ENCODE results near the gene FAM227A.

Gene FAM227A
- 0 to 1.8 (median 0.56) reads per million in 9 experiments for total RNA-seq

DNA sequence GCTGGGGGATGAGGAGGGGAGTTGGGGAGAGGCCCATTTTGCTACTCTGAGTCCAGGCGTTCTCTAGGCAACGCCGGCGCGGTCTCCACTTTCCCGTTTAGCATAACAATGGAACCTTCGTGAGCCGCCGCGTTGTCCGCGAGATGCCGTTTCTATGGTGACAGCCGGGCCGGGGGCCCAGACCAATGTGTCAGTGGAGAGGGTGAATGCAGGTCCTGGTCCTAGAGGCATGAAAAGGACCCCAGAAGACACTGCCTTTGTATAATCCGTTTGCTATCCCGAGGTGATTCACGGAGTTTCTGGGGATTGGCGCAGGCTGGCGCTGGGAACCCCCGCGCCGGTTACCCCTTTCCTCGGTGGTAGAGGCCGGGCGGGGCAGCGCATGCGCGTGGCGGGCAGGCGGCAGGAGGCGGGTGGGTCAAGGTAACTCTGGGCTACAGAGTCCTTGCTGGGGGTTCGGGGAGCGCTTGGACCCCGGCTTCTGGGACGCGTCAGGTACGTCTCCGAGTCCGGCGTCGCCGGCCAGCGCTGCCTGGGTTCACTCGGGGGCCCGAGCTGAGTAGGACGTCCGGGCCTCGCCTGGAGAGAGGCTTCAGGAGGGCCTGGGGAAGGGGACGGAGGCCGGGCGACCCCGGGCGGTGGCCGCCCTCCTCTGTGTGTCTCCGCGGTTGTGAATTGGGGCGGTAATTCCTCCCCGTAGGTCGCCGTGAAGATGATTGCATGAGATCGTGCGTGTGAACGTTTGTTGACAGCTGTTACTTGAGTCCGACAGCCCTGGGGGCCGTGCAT lies at the start of gene FAM227A, which contains the start of gene CBY1:
Gene FAM227A (minus strand): TSS at position 137 of the 789 bp plus-strand sequence. CDS start 6,224 bp downstream, outside the sequence.
Gene CBY1 (plus strand): TSS at position 383 of the 789 bp plus-strand sequence. CDS start 11,417 bp downstream, outside the sequence.
- peak; percentile 82 for ATAC-seq (replicated peaks)

DNA sequence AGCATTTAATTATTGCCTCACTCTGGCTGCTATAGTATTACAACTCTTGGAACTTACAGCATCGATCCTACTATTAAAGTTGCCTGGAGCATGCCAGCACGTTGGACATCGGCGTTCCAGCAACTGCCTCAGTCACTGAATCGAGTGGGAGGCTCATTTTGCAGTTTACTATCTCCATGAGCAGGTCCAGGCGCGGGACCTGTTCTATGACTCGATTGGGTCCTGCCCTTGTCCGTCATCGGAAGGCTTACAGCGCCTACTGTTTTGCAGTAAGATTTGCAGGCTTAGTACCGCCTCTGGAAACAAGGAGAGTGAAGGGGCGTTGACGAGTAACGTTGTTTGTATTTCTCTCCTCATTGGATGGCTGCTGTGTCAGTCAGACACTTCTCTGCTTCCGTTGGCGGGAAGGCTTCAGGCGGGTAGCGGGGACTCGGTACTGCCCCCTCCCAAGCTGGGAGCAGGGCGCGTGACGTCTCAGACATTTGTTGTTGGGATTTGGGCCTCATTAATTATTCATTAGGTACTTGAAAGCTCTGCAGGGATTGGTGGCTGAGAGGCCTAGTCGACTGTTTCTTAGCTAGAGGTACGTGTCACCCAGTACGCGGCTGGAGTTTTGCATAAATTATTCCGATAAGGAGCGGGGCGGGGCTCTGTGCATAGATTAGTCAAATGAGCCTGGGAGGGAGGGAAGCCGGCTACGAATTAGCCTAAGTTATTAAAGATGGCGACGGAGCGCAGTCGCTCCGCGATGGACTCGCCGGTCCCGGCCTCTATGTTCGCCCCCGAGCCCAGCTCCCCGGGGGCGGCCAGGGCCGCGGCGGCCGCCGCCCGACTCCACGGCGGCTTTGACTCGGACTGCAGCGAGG lies 49.3 kb upstream of the FAM227A start, which contains the start of gene GTPBP1:
Gene GTPBP1 (plus strand): TSS at position 710 of the 866 bp plus-strand sequence. CDS start 12 bp downstream, at position 722.
- Mint-ChIP-seq H3K4me1 (ENCODE audit: low read depth in 2 of 2) (peaks cover 36 to 39% of the 10 kb centered on the region in 2 donors), H3K27ac (peak within 1 kb of the TSS; percentile 87 to 91), H3K9me3 (no peaks in the 10 kb centered on the region)

More for the DNA sequence above, at the start of gene FAM227A, which contains the start of gene CBY1:
- peak within 1 kb of the TSS; percentile 93 to 95 for H3K4me3 Mint-ChIP-seq
- peak within 1 kb of the TSS; percentile 99 for H3K27ac Mint-ChIP-seq
- H3K27me3 Mint-ChIP-seq, result no peaks in the 10 kb centered on the region
- H3K4me1 Mint-ChIP-seq (ENCODE audit: low read depth in 2 of 2), result peaks cover 6 to 11% of the 10 kb centered on the region in 2 donors
- peaks cover 14% of the 10 kb centered on the region for H3K36me3 Mint-ChIP-seq (ENCODE audit: insufficient read depth)
- peak; percentile 82 to 88 (median 82) for DNase-seq
- H3K9me3 Mint-ChIP-seq, result no peaks in the 10 kb centered on the region

DNA sequence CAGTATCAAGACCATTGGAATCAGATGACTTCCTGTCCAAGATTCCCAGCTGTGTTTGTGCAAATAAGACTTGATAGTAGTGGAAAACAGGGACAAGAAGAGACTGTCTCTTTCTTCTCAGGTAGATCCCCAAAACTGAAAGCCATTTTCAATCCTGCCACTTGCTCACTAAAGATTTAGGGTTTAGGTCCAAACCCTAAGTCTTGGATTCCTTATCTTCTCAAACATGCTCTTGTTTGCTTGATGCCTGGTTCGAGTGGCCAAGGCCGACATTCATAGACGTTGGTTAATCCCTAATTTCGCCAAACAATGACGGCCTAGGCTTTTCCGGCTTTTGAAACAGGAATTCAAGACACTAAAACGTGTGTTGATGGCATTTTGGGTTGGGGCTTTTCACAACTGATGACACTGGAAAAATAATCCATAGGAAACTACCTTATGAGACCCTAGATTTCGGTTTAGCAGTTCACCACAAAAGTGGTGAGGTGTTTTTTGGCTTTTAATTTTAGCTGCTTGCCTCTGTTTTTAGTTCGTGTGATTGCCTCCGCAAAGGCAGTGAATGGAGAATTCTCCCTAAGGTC lies 48.6 kb upstream of the FAM227A start:
- H3K4me1 Mint-ChIP-seq (ENCODE audit: low read depth in 2 of 2), result peaks cover 40 to 41% of the 10 kb centered on the region in 2 donors
- no peak for DNase-seq
- no peaks in the 10 kb centered on the region for H3K27me3 Mint-ChIP-seq
- H3K27ac Mint-ChIP-seq, result peak overlapping the region; percentile 87 to 91
- no peak for ATAC-seq (replicated peaks)
- no peaks in the 10 kb centered on the region for H3K9me3 Mint-ChIP-seq
- H3K36me3 Mint-ChIP-seq (ENCODE audit: insufficient read depth), result peaks cover 45% of the 10 kb centered on the region
- peak overlapping the region; percentile 87 to 93 for H3K4me3 Mint-ChIP-seq

More for the DNA sequence above, 49.3 kb upstream of the FAM227A start, which contains the start of gene GTPBP1:
- H3K36me3 Mint-ChIP-seq (ENCODE audit: insufficient read depth), result peaks cover 39% of the 10 kb centered on the region
- DNase-seq (peak; percentile 95 to 98 (median 96)), ATAC-seq (replicated peaks) (peak; percentile 71)
- peak within 1 kb of the TSS; percentile 87 to 93 for H3K4me3 Mint-ChIP-seq
- no peaks in the 10 kb centered on the region for H3K27me3 Mint-ChIP-seq

DNA sequence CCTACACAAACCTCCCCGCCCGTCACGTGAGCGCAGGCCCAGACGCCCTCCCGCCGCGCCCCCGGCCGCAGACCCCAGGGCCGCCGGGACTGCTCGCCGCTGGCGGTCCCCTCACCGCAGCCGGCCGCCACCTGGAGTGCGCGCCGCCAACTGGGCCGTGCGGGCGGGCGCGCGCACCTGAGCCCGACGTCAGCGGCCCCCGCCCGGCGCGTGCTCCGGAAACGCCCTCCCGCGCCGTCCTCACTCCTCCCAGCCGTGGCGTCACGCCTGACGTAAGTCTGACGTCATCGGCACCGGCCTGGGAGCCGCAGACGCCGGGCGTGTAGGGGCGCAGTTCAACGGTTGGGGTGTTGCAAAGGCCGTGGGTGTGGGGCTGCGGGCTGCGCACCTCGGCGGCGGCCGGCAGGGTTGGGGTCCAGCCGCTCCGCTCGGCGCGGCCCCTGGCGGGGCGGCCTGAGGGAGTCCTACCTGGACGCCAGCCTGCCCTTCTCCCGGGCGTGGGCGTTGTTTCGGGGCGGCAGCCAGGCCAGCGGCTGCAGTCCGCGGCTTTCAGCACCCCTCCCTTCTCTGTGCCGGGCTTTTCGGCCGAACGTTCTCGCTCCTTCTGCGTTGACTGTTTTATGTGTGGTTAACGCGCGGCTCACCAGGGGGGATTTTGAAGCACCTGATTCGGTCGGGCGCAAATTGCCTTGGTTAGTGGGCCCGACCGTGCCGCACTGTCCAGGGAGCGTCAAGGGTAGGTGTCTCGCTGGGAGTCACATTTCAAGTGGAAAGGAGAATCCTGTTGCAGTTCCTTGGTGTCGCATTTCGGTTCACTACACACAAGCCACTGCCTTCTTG lies 44.8 kb upstream of the FAM227A start, which contains the start of gene JOSD1:
Gene JOSD1 (minus strand): TSS at position 155 of the 840 bp plus-strand sequence. CDS start 956 bp downstream, outside the sequence.
- peak; percentile 99 to 100 (median 99) for DNase-seq
- Mint-ChIP-seq H3K4me3 (peak within 1 kb of the TSS; percentile 79 to 90), H3K27ac (peak within 1 kb of the TSS; percentile 95 to 98), H3K4me1 (ENCODE audit: low read depth in 2 of 2) (peaks cover 41 to 47% of the 10 kb centered on the region in 2 donors), H3K27me3 (no peaks in the 10 kb centered on the region), H3K36me3 (ENCODE audit: insufficient read depth) (peaks cover 48% of the 10 kb centered on the region), H3K9me3 (no peaks in the 10 kb centered on the region)
- ATAC-seq (replicated peaks), result peak; percentile 54

DNA sequence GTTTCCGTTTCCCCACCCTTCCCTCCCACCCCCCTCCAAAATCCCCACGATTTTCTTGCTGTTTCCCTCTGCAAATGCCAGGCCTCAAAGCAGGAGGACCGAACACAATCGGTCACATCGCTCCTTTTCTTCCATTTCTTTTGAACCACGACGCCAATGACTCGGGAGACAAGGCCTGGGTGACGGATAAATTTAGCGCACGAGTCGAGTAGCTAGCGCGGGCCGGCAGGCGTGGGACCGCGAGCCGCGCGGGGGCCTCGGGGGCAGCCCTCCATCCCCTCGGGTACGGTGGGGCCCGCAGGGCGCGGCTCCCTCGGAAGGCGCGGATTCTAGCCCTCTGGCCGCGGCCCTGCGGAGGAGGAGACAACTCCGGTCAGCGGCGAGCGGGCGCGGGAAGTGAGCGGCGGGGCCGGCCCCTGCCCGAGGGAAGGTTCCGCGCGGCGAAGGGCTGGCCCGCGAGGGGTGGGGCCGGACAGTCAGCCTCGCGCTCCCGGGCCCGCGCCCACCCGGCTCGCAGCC lies 44.1 kb upstream of the FAM227A start:
- Mint-ChIP-seq H3K27me3 (no peaks in the 10 kb centered on the region), H3K36me3 (ENCODE audit: insufficient read depth) (peaks cover 43% of the 10 kb centered on the region), H3K4me1 (ENCODE audit: low read depth in 2 of 2) (peaks cover 41 to 48% of the 10 kb centered on the region in 2 donors), H3K9me3 (no peaks in the 10 kb centered on the region), H3K27ac (peak overlapping the region; percentile 95 to 98), H3K4me3 (peak overlapping the region; percentile 79 to 90)
- DNase-seq (no peak), ATAC-seq (replicated peaks) (no peak)

DNA sequence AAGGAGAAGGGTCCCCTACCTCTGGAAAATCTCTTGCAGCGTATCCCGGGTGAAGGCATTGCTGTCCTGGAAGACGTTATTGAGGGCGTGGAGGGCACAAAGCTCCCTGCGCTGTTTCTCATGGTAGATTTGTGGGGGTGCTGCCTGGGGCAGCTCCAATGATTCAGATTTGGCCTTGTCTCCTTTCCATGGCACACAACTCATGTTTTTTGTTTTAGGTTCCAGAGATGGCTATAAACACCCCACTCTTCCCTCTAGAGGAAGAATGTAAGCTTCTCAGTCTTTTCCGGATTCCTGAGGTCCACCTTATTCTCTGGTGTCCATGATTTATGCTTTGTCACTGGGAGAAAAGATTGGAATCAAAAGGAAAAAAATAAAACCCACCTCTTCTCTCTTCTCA lies 43.6 kb upstream of the FAM227A start:
- peaks cover 38 to 50% of the 10 kb centered on the region in 2 donors for H3K4me1 Mint-ChIP-seq (ENCODE audit: low read depth in 2 of 2)
- no peak for DNase-seq
- H3K27ac Mint-ChIP-seq, result peak overlapping the region; percentile 95 to 98
- peak overlapping the region; percentile 79 to 90 for H3K4me3 Mint-ChIP-seq
- H3K36me3 Mint-ChIP-seq (ENCODE audit: insufficient read depth), result peaks cover 40% of the 10 kb centered on the region
- no peak for ATAC-seq (replicated peaks)
- no peaks in the 10 kb centered on the region for H3K27me3 Mint-ChIP-seq
- H3K9me3 Mint-ChIP-seq, result no peaks in the 10 kb centered on the region

DNA sequence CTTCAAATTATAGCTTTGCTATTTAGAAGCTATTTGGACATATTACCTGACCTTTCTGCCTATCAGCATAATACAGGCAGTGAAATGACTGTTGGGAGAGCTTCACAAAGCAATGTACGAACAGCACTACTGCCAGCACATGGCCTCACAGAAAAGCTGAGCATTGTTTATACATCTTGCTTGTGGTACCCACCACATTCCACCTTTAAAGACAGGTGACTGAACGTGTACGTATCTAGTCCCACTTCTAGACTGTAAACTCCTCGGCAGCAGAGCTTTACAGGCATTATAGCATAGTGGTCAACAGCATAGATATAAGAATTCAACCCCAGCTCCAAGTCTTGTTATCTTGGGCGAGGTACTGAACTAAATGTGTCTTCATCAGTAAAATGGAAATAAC lies 43.0 kb upstream of the FAM227A start:
- H3K36me3 Mint-ChIP-seq (ENCODE audit: insufficient read depth), result peaks cover 46% of the 10 kb centered on the region
- ATAC-seq (replicated peaks) (no peak), DNase-seq (no peak)
- no peaks in the 10 kb centered on the region for H3K9me3 Mint-ChIP-seq
- H3K4me1 Mint-ChIP-seq (ENCODE audit: low read depth in 2 of 2), result peaks cover 40 to 53% of the 10 kb centered on the region in 2 donors
- H3K4me3 Mint-ChIP-seq, result peak overlapping the region; percentile 79 to 90
- H3K27ac Mint-ChIP-seq, result peak overlapping the region; percentile 95 to 98
- no peaks in the 10 kb centered on the region for H3K27me3 Mint-ChIP-seq

DNA sequence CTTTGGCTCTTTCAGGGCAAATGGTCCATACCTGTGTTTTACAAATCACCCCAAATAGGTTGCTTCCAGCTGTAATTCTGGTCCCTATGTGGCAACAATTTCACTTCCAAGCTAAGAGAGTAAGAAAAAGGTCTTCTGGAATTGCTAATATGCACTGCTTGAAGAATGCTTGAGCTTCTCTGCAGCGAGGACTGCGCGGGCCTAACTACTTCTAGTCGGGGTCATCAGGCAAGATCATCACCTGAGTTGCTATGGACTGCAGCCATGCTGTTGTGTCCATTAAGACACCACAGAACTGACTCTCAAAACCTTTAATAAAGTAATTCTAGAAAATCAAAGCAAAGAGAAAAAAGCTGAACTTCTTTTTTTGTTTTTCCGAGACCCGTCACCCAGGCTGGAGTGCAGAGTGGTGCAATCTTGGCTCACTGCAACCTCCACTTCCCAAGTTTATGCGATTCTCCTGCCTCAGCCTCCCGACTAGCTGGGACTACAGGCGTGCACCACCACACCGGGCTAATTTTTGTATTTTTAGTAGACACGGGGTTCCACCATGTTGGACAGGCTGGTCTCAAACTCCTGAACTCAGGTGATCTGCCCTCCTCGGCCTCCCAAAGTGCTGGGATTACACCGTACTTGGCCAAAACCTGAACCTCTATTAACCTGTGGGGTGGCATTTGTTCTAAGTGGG lies 42.4 kb upstream of the FAM227A start:
- H3K27me3 Mint-ChIP-seq, result no peaks in the 10 kb centered on the region
- peaks cover 42 to 59% of the 10 kb centered on the region in 2 donors for H3K4me1 Mint-ChIP-seq (ENCODE audit: low read depth in 2 of 2)
- DNase-seq, result no peak
- no peaks in the 10 kb centered on the region for H3K9me3 Mint-ChIP-seq
- peak overlapping the region; percentile 79 to 90 for H3K4me3 Mint-ChIP-seq
- peak overlapping the region; percentile 95 to 98 for H3K27ac Mint-ChIP-seq
- no peak for ATAC-seq (replicated peaks)
- peaks cover 48% of the 10 kb centered on the region for H3K36me3 Mint-ChIP-seq (ENCODE audit: insufficient read depth)

DNA sequence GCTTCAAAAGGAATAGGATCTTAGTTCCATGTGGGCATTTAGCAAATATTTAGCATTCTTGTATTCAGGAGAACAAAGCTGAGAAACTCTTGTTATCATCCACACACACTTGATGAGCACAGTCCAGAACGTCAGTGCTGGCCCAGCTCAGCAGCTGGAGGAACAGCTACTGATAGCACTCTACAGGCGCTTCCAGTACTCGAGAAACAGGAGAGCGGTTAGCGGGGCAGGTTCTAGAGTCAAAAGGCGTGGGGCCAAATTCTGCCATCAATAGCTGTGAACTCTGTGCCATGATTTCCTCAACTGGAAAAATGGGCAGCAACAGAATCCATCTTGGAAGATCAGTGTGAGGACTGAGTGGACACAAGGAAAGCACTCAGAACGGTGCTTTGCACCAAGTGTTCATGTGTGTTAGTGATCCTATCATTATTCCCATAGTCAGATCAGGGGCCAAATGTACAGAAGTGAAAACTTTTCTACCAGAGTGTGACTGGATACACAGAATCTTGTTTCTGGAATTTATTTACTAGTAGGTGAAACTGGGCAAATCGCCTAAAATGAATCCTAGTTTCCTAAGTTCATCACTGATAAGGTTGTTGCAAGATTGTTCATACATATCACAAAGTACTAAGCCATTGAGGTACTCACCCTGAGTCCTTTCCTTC lies 41.4 kb upstream of the FAM227A start:
- no peak for DNase-seq
- no peak for ATAC-seq (replicated peaks)
- Mint-ChIP-seq H3K4me1 (ENCODE audit: low read depth in 2 of 2) (peaks cover 46 to 67% of the 10 kb centered on the region in 2 donors), H3K9me3 (no peaks in the 10 kb centered on the region), H3K27me3 (no peaks in the 10 kb centered on the region), H3K4me3 (peak overlapping the region in 1 of 2 donors; percentile 79), H3K27ac (peak overlapping the region in 1 of 2 donors; percentile 68), H3K36me3 (ENCODE audit: insufficient read depth) (peaks cover 52% of the 10 kb centered on the region)

DNA sequence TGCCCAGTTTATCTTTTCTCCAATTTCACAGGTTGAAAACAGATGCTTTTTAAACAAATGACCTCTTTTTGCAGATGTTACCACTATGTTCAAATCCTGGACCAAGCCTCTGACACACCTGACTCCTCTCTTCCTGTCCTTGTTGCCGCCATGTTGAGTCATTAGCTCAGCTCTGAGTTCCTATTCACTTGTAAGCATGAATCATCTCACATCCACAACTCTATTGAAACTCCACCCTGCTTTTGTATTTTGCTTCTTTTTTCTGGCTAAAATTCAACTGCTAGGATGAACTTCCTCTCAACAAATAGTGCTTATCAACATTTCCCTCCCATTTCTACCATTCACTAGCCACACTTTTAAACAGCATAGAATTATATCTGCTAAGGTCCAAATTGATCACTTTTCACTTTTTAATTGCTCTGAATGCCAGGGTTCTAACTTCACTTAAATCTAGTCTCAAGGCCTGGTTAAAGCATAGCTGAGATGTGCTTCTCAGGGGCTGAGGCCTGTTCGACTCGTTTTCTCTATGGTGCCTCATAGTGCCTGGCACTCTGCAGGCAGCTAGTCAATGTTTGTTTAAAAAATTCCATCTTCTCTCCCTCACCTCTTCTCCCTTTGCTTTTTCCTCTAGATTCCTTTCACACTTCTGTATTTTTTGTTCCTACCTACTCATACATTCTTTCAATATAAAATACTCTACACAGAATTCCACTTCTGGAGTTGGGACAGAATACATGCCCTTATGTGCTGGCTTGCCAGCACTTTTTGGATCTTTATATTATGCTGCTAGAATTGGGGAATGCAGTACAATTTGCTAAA lies 40.6 kb upstream of the FAM227A start:
- peak overlapping the region; percentile 39 to 68 for H3K27ac Mint-ChIP-seq
- peaks cover 46 to 67% of the 10 kb centered on the region in 2 donors for H3K4me1 Mint-ChIP-seq (ENCODE audit: low read depth in 2 of 2)
- H3K4me3 Mint-ChIP-seq, result peak overlapping the region; percentile 17 to 79
- no peaks in the 10 kb centered on the region for H3K27me3 Mint-ChIP-seq
- DNase-seq, result no peak
- no peaks in the 10 kb centered on the region for H3K9me3 Mint-ChIP-seq
- H3K36me3 Mint-ChIP-seq (ENCODE audit: insufficient read depth), result peaks cover 49% of the 10 kb centered on the region
- ATAC-seq (replicated peaks), result no peak
